ENCODE measurements around the gene KIF3A.

- TF ChIP-seq CTCF (IDR thresholded peaks at IDR 0.05) (no peak), POLR2A (IDR thresholded peaks at IDR 0.05) (no peak)
Measured at GRCh38 chr5:132687995-132688394, 49.4 kb downstream of the KIF3A start.

Measured in testis (tissue), 2 donors.